HepG2 (cell line): ENCODE data around the gene TSR1. TPM values are rescaled to one million over a fixed set of nuclear protein-coding genes. Genes with fewer than 3 reads are reported as not detected.

Experiments
- ASH2L ChIP-seq: fragments of 300-600, 200-600 bp; sonication (generic); IDR thresholded peaks from 2 replicates; pipeline ENCODE4 v1.7.0; 2017; ENCODE audit warnings: low read depth, mild to moderate bottlenecking, moderate library complexity, mixed read lengths, low read length; ENCODE audit not compliant: insufficient read length
- DRAP1 ChIP-seq: IDR thresholded peaks from 2 replicates; pipeline ENCODE4 v1.6.1; 2016; ENCODE audit warnings: missing genetic modification reagents, missing compliant biosample characterization
- GATAD2A ChIP-seq: IDR thresholded peaks from 2 replicates; pipeline ENCODE4 v1.6.1; 2016
- KIAA2018 ChIP-seq: sonication (generic); formaldehyde crosslinking; IDR thresholded peaks from 2 replicates; pipeline ENCODE4 v1.5.0; 2020; ENCODE audit warnings: mild to moderate bottlenecking, missing genetic modification reagents, borderline replicate concordance
- LBX2 ChIP-seq: sonication (generic); formaldehyde crosslinking; IDR thresholded peaks from 2 replicates; pipeline ENCODE4 v1.5.0; 2020; ENCODE audit warnings: missing genetic modification reagents, mild to moderate bottlenecking, borderline replicate concordance
- MAFF ChIP-seq: IDR thresholded peaks from 2 replicates; pipeline ENCODE4 v1.6.1; 2011; ENCODE audit warnings: low read depth, low read length, improper control_type of control experiment
- PREB ChIP-seq: sonication (generic); formaldehyde crosslinking; IDR thresholded peaks from 2 replicates; pipeline ENCODE4 v1.4.0; 2020; ENCODE audit warnings: missing genetic modification reagents
- ZBTB44 ChIP-seq: sonication (generic); formaldehyde crosslinking; IDR thresholded peaks from 2 replicates; pipeline ENCODE4 v1.4.0; 2020; ENCODE audit warnings: missing genetic modification reagents
- ZNF609 ChIP-seq: sonication (generic); formaldehyde crosslinking; IDR thresholded peaks from 2 replicates; pipeline ENCODE4 v1.4.0; 2020; ENCODE audit warnings: mild to moderate bottlenecking, missing genetic modification reagents, borderline replicate concordance
- ZNF629 ChIP-seq: sonication (generic); formaldehyde crosslinking; conservative IDR thresholded peaks from 2 replicates; pipeline ENCODE4 v1.5.0; 2020; ENCODE audit warnings: missing genetic modification reagents
- polyA plus RNA-seq, 8 experiments: library from polyadenylated mRNA; depleted of rRNA in 3 of 8; stranded (reverse) in 7 of 8; unstranded in 1 of 8; fragments of >200 nt; fragmentation: Illumina TruSeq in 4 of 8; extraction: Trizol in 4 of 8; gene quantifications; 2 replicates each; pipeline versions ENCODE4 v1.2.1 to v1.2.3, GENCODE V29; 2011 to 2016; ENCODE audit warnings: low read depth in 4 of 8, missing spikeins in 1 of 8, mixed read lengths in 1 of 8; ENCODE audit not compliant: insufficient read depth in 1 of 8
- total RNA-seq, 5 experiments: library from RNA; depleted of rRNA; stranded (reverse); fragments of >200 nt; fragmentation: Illumina TruSeq; extraction: Trizol; gene quantifications; 2 replicates each; pipeline ENCODE4 v1.2.3, GENCODE V29; 2016; ENCODE audit warnings: low read depth in 1 of 5

The TSR1 gene
- total and polyA plus RNA-seq, 2 of the 13 experiments (the other 11 are each of a cell fraction or from before 2014, with no cell fraction given) = 7.1 to 65.8 TPM

GRCh38 chr17:2277429-2278170, 58.7 kb downstream of the TSR1 start (continued):
- no peak for TF ChIP-seq ZBTB44 (CRISPR knock-in tag)
- no peak for TF ChIP-seq ZNF629 (CRISPR knock-in tag)
- no peak for TF ChIP-seq LBX2
- TF ChIP-seq KIAA2018 (CRISPR knock-in tag) = no peak
- no peak for TF ChIP-seq DRAP1
- TF ChIP-seq GATAD2A (CRISPR knock-in tag) = no peak
- TF ChIP-seq ASH2L = no peak
- TF ChIP-seq PREB (CRISPR knock-in tag) = no peak
- peak; percentile 59 for TF ChIP-seq MAFF
- TF ChIP-seq ZNF609 (CRISPR knock-in tag) = no peak
- TF ChIP-seq, all 625 proteins: peak for 2
